ENCODE data around the gene ARHGAP24. TPM values are rescaled to one million over a fixed set of nuclear protein-coding genes. Genes with fewer than 3 reads are reported as not detected.

The ARHGAP24 gene
- total and polyA plus RNA-seq, 2 experiments from 2014 or later: 0.21 to 0.36 TPM

DNA sequence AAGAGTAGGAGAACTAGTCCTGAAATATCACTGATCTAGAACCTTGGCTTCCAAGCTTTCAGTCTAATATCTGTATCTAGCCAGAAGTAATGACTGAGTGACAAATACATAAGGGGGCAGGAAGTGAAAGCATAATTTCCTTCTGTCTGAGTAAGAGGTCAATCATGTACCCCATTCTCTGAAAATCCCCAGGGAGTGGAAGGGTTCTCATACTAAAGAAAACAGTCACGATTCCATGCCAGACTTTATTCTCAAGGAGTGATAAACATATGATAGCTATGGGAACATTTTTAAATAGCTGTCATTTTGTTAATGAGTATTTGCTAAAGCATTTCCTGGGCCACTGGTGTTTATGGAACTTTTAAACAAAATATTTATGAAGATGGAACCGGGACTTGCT is 308.5 kb downstream of the ARHGAP24 start (continued):
- TF ChIP-seq, protein P1, sequence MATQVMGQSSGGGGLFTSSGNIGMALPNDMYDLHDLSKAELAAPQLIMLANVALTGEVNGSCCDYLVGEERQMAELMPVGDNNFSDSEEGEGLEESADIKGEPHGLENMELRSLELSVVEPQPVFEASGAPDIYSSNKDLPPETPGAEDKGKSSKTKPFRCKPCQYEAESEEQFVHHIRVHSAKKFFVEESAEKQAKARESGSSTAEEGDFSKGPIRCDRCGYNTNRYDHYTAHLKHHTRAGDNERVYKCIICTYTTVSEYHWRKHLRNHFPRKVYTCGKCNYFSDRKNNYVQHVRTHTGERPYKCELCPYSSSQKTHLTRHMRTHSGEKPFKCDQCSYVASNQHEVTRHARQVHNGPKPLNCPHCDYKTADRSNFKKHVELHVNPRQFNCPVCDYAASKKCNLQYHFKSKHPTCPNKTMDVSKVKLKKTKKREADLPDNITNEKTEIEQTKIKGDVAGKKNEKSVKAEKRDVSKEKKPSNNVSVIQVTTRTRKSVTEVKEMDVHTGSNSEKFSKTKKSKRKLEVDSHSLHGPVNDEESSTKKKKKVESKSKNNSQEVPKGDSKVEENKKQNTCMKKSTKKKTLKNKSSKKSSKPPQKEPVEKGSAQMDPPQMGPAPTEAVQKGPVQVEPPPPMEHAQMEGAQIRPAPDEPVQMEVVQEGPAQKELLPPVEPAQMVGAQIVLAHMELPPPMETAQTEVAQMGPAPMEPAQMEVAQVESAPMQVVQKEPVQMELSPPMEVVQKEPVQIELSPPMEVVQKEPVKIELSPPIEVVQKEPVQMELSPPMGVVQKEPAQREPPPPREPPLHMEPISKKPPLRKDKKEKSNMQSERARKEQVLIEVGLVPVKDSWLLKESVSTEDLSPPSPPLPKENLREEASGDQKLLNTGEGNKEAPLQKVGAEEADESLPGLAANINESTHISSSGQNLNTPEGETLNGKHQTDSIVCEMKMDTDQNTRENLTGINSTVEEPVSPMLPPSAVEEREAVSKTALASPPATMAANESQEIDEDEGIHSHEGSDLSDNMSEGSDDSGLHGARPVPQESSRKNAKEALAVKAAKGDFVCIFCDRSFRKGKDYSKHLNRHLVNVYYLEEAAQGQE (IDR thresholded peaks at IDR 0.05; ENCODE audit: unreplicated experiment): no peak
- TF ChIP-seq ZNF331 (CRISPR knock-in tag; IDR thresholded peaks at IDR 0.05; ENCODE audit: low read depth): no peak

DNA sequence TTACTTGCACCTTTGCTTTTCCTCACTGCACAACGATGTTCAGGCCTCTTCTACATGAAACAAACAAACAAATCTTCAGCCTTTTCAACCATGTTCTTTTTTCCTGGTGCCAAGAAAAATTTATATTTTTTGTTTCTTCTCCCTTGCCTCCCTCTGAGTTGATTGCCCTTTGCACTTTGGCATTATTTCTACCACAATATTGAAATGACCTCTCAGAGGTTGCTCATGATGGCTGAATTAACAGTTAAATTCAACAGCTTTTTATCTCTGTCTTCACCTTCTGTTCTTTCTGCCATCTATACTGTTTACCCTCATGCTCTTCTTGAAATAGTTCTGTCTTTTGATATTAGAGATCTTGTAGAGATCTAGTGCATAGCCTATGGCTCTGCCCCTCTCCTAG is 308.9 kb downstream of the ARHGAP24 start:
- no peak for ATAC-seq
- H2AFZ ChIP-seq: 0 out of 2 replicates have a peak overlapping the region, but pooled peaks have one; percentile 6
- TF ChIP-seq ZNF114 (CRISPR knock-in tag; IDR thresholded peaks at IDR 0.05) (no peak), EZH2 (IDR thresholded peaks at IDR 0.05; ENCODE audit: low read depth, unreplicated experiment) (no peak), POLR2AphosphoS5 (IDR thresholded peaks at IDR 0.05; ENCODE audit: low read depth) (no peak), NANOG (IDR thresholded peaks at IDR 0.05; ENCODE audit: borderline replicate concordance) (no peak), STAT1 (IDR thresholded peaks at IDR 0.05; ENCODE audit: unreplicated experiment) (no peak), CREB1 (CRISPR knock-in tag; IDR thresholded peaks at IDR 0.05; ENCODE audit: low read depth) (no peak)
- TF ChIP-seq, protein P2, sequence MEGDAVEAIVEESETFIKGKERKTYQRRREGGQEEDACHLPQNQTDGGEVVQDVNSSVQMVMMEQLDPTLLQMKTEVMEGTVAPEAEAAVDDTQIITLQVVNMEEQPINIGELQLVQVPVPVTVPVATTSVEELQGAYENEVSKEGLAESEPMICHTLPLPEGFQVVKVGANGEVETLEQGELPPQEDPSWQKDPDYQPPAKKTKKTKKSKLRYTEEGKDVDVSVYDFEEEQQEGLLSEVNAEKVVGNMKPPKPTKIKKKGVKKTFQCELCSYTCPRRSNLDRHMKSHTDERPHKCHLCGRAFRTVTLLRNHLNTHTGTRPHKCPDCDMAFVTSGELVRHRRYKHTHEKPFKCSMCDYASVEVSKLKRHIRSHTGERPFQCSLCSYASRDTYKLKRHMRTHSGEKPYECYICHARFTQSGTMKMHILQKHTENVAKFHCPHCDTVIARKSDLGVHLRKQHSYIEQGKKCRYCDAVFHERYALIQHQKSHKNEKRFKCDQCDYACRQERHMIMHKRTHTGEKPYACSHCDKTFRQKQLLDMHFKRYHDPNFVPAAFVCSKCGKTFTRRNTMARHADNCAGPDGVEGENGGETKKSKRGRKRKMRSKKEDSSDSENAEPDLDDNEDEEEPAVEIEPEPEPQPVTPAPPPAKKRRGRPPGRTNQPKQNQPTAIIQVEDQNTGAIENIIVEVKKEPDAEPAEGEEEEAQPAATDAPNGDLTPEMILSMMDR (conservative IDR thresholded peaks at IDR 0.05; ENCODE audit: low read depth in 2 of 2): no peak
- TF ChIP-seq, protein P1 (IDR thresholded peaks at IDR 0.05; ENCODE audit: unreplicated experiment): no peak
- TF ChIP-seq, protein P3, sequence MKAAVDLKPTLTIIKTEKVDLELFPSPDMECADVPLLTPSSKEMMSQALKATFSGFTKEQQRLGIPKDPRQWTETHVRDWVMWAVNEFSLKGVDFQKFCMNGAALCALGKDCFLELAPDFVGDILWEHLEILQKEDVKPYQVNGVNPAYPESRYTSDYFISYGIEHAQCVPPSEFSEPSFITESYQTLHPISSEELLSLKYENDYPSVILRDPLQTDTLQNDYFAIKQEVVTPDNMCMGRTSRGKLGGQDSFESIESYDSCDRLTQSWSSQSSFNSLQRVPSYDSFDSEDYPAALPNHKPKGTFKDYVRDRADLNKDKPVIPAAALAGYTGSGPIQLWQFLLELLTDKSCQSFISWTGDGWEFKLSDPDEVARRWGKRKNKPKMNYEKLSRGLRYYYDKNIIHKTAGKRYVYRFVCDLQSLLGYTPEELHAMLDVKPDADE (IDR thresholded peaks at IDR 0.05): no peak

More for the DNA sequence above, 308.9 kb downstream of the ARHGAP24 start:
- Histone ChIP-seq H3K79me2 (replicated peaks; ENCODE audit: insufficient read depth) (no peaks in the 10 kb centered on the region), H3F3A (replicated peaks; ENCODE audit: low read depth) (no peaks in the 10 kb centered on the region), H3K4me1 (ENCODE audit: insufficient read depth) (no peaks in the 10 kb centered on the region), H4K20me1 (replicated peaks; ENCODE audit: insufficient read depth) (no peaks in the 10 kb centered on the region), H3K36me3 (ENCODE audit: insufficient read depth) (no peaks in the 10 kb centered on the region), H3K4me3 (no peak overlapping the region), H3K9me2 (ENCODE audit: insufficient read depth) (no peaks in the 10 kb centered on the region), H3K27me3 (ENCODE audit: insufficient read depth) (no peaks in the 10 kb centered on the region), H3K4me2 (no peak overlapping the region), H3K27ac (ENCODE audit: low read depth) (no peak overlapping the region)
- no peaks in the 10 kb centered on the region for H3K36me3 Mint-ChIP-seq (ENCODE audit: low read depth)
- no peak overlapping the region for H3K27ac Mint-ChIP-seq
- no peaks in the 10 kb centered on the region for H3K9me3 Mint-ChIP-seq
- no peaks in the 10 kb centered on the region for H3K27me3 Mint-ChIP-seq (ENCODE audit: insufficient read depth, low read depth, poor library complexity)
- H3K4me1 Mint-ChIP-seq: peaks cover 7% of the 10 kb centered on the region
- DNase-seq (ENCODE audit: low spot score): no peak
- H3K4me3 Mint-ChIP-seq: no peak overlapping the region
